ENCODE data around the gene LRP5.

DNA sequence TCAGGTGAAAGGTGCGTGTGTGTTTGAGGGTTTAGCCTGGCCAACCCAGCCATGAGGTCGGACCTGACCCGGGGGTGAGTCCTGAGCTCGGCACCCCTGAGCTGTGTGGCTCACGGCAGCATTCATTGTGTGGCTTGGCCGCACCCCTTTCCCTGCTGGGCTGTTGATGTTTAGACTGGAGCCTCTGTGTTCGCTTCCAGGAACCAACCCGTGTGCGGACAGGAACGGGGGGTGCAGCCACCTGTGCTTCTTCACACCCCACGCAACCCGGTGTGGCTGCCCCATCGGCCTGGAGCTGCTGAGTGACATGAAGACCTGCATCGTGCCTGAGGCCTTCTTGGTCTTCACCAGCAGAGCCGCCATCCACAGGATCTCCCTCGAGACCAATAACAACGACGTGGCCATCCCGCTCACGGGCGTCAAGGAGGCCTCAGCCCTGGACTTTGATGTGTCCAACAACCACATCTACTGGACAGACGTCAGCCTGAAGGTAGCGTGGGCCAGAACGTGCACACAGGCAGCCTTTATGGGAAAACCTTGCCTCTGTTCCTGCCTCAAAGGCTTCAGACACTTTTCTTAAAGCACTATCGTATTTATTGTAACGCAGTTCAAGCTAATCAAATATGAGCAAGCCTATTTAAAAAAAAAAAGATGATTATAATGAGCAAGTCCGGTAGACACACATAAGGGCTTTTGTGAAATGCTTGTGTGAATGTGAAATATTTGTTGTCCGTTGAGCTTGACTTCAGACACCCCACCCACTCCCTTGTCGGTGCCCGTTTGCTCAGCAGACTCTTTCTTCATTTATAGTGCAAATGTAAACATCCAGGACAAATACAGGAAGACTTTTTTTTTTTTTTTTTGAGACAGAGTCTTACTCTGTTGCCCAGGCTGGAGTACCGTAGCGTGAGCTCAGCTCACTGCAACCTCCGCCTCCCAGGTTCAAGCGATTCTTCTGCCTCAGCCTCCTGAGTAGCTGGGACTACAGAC is 94.2 kb downstream of the LRP5 start:
- TF ChIP-seq TAF1 (IDR thresholded peaks at IDR 0.05; ENCODE audit: borderline replicate concordance, low read depth, low read length) (no peak), POLR2A (IDR thresholded peaks at IDR 0.05; ENCODE audit: low read depth, low read length) (no peak)

Data from GM12892 (cell line).